Right lobe of liver (tissue), 4 donors: ENCODE data around the gene SERPINA1.

Experiments
- POLR2A ChIP-seq: fragments of 450-650 bp; IDR thresholded peaks from one replicate; pipeline ENCODE4 v1.6.1; 2017; ENCODE audit warnings: antibody characterized with exemption, mild to moderate bottlenecking
- TF ChIP-seq, protein P1 (sequence below), 4 donors: fragments of 200-600 bp in 3 of 4; fragments of 450-650 bp in 1 of 4; IDR thresholded peaks; one replicate each; pipeline versions ENCODE4 v1.5.1 to v1.8.0; 2016 to 2022; ENCODE audit warnings: antibody characterized with exemption in 4 of 4, mild to moderate bottlenecking in 2 of 4
- donor health status: DM: no; HTN: no; CAD: no.
- donor health status: DM: no; HTN: no; CAD: no.
- donor health status: DM: no; HTN: yes; CAD: no.

GRCh38 chr14:94378527-94379290 lies 9.7 kb downstream of the SERPINA1 start:
- TF ChIP-seq, protein P1, sequence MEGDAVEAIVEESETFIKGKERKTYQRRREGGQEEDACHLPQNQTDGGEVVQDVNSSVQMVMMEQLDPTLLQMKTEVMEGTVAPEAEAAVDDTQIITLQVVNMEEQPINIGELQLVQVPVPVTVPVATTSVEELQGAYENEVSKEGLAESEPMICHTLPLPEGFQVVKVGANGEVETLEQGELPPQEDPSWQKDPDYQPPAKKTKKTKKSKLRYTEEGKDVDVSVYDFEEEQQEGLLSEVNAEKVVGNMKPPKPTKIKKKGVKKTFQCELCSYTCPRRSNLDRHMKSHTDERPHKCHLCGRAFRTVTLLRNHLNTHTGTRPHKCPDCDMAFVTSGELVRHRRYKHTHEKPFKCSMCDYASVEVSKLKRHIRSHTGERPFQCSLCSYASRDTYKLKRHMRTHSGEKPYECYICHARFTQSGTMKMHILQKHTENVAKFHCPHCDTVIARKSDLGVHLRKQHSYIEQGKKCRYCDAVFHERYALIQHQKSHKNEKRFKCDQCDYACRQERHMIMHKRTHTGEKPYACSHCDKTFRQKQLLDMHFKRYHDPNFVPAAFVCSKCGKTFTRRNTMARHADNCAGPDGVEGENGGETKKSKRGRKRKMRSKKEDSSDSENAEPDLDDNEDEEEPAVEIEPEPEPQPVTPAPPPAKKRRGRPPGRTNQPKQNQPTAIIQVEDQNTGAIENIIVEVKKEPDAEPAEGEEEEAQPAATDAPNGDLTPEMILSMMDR (IDR thresholded peaks at IDR 0.05) = no peak
- peak; percentile 8 for TF ChIP-seq POLR2A
